DMS79 treated with DMSO at 0.1 percent for 48 hours (cell line): ENCODE data around the gene EFHD2.
"Not testable (repeated sequence)": the region's sequence is repeated elsewhere in the genome, so short reads cannot be mapped to it uniquely, and the experiment has no call there.

Experiments used
- DNase-seq: peaks from one replicate; lab custom pipeline; 2025; lab: John Stamatoyannopoulos, UW

Gene EFHD2

DNA sequence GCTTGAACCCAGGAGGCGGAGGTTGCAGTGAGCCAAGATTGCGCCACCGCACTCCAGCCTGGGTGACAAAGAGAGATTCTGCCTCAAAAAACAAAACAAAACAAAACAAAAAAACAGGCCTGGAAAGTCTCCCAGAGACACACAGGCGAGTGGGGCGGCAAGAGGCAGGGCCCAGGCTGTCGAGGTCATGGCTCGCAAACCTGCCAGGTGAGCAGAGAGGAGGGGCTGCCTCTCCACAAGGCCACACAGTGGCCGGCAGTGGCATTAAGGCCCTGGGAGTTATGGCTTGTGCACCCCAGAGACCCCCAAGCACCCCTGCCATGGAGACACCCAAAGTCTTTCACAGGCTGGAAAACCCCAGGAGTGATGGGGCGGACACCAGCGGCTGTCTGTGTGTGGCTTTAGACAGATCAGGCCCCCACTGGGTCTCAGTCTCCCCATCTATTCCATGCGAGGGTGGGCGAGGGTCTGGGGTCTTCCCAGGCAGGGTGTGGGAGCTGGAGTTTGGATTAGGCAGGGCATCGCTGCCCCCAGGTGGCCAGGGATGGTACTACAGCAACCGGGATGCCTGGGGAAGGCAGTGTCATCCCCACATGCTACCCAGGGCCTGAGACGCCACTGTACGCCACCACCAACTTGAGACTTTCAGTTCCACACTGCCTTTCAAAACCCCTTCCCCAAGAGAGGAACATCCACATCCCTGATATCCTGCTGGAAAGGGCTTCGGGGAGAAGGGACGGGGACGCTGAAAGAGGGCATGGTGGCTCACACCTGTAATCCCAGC lies 21.3 kb downstream of the EFHD2 start:
- DNase-seq = peak; percentile 41

DNA sequence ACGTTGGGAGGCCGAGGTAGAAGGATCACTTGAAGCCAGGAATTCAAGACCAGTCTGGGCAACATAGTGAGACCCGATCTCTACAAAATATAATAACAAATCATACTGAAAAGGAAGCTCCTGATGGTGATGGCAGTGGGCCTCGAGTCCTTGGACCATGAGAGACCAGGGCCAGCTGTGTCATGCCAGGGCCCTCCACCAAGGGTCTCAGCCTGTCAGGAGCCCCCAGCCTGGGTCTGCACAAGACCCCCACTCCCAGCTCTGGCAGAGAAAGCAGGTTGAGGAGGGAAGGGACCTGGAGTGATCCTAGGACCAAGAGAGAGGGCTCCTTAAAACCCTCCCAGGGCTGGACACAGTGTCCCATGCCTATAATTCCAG lies 21.9 kb downstream of the EFHD2 start:
- no peak for DNase-seq

DNA sequence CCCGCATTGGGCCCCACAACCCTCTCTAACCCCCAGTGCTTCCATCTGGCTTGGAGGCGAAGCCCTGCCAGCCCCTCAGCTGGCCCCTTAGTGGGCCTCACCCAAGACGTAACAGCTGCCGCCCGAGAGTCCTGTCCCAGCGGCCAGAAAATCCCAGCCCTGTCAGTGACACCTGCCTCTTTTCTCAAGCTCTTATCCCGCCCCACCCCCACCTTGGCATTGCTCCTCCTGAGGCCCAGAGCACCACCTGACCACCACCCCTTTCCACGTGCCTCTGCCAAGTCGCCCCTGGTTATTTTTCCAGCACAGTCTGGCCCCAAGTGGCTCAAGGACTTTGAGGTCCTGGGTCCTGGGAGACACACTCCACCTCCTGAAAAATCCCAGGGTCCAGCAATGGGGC lies 22.6 kb downstream of the EFHD2 start:
- no peak for DNase-seq

DNA sequence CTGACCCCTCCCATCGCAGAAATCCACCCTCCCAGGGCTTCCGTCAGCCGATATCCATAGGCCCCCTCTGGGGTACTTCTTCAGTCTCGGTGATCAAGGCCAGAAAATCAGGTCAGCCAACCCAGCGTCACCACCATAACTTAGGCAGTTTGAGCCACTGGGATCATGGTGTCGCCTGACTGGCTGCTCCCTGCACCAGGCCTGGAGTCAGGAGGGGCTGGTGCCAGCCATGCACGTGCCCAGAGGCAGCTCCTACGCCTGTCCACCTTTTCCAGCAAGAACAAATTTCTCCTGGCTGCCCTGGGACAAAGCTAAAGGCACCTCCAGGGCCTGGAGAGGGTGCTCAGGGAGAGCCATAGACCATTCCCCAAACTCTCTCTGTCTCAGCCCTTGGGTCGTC lies 23.8 kb downstream of the EFHD2 start:
- no peak for DNase-seq

DNA sequence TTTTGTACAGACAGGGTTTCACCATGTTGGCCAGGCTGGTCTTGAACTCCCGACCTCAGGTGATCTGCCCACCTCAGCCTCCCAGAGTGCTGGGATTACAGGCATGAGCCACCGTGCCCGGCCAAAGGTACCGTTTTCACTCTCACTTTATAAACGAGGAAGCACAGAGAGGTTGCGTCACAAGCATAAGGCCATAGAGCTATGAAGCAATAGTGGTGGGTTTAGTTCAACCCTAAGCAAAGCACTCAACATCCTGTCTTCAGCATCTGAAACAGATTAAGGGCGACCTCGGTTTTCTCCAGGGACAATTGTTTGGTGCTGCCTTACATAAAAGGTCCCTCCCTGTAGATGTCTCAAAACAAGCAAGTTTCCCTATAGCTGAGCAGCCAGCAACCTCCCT lies 25.1 kb downstream of the EFHD2 start:
- not testable (repeated sequence) for DNase-seq

DNA sequence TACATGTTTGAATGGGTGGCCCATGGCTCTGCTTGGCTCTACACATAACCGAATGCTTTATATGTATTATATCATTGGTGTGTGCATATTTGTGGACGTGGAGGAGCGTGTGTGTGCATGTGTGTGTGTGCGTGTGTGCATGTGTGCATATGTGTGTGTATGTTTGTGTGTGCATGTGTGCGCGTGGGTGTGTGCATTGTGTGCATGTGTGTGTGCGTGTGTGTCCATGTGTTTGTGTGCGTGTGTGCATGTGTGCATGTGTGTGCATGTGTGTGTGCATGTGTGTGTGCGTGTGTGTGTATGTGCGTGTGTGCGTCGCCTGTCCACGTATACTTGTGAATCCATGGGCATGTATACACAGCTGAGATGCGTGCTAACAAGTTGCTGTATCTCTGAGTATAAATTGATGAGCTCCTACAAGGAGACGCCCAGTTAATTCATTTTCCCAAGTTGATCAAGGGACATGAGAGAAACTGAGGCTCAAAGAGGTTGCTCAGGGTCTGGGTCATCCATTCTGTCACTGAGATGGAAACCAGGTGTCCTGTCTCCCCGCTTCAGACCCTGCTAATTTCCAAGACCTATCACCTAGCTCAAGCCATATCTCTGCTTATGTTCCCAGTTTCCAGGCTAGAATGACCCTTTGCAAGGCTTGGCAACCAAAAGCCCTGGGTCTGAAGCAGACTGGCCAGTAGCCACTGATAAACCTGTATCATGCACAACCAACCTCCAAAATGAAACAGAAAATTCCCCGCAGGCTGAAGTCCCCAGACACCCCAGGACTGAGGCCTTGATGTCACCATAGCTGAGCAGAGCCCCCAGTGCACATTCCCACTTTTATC lies 25.8 kb downstream of the EFHD2 start:
- no peak for DNase-seq

DNA sequence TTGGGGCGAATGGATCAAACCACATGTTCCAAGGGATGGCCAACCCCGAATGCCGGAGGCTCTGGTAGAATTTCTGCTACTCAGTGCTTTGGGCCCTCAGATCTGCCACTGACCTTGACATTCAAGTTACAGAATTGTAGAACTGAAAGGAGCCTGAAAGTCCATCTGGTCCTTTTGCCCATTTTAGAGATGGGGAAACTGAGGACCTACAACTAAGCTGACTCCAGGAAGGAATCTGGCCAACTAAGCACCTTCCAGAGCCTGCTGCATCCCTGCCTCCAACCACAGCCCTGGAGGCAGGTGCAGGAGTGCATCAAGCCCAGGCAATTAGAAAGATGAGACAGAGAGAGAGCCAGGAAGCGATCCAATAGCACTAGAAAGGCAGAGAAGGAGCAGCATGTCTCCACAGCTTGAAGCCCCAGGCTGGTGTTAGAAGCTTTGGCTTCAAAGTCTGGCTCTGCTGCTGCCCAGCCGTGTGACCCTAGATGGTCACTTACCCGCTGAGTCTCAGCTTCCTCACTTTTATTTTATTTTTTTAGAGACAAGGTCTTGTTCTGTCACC lies 27.3 kb downstream of the EFHD2 start:
- DNase-seq = no peak

DNA sequence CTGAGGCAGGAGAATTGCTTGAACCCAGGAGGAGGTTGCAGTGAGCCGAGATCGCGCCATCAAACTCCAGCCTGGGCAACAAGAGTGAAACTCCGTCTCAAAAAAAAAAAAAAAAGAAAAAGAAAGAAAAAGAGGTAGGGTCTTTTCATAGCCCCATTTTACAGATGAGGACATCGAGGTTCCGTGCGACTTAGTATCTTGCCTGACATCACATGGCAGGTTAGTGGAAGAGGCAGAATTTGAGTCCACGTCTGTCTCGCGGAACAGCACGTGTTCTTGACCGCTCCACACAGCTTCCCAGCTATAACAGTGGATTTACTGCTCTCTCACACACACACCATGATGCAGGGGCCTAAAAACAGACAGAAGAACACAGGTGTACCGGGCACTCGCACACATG lies 29.6 kb downstream of the EFHD2 start:
- no peak for DNase-seq

DNA sequence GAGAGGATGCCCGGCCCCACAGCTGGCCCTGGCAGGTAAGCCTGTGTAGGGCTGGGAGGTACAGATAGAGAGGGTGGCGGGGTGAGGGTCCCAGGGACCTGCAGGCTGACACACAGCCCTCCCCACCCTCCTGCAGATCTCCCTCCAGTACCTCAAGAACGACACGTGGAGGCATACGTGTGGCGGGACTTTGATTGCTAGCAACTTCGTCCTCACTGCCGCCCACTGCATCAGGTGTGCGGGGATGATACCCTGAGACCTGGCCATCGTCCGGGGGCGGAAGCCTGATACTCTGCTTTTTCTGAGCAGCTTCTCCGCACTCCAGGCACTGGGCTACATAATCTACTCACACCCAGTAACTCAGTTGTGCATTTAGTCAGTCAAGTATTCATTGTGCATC lies 30.7 kb downstream of the EFHD2 start:
- no peak for DNase-seq

DNA sequence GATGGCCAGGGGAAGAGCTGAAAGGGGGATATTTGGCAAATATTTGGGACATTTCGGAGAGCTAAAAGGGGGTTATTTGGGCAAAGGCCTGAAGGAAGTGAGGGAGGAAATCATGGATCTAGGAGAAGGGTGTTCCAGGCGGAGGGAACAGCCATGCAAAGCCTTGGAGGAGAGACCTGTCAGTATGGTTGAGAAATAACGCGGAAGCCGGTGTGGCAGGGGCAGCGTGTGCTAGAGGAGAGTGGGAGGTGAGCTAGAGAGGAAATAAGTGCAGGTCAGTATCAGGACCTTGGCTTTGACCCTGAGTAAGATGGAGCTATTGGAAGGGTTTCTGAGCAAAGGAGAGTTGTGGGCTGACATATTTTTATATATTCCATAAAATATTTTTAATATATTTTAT lies 31.6 kb downstream of the EFHD2 start:
- no peak for DNase-seq

DNA sequence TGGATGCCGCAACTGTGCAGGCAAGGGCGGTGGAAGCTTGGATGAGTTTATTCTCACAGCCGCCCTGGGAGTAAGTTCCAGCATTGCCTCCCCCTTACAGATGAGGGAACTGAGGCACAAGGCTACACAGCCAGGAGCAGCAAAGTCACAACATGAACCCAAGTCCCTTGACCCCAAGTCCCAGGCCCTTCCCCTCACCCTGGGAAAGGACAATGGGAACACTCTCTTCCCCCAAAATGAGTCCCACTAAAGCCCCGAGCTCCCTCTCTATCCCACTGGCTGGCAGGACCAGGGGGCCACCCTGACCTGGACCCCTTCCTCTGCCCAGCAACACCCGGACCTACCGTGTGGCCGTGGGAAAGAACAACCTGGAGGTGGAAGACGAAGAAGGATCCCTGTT lies 32.4 kb downstream of the EFHD2 start:
- DNase-seq = no peak

DNA sequence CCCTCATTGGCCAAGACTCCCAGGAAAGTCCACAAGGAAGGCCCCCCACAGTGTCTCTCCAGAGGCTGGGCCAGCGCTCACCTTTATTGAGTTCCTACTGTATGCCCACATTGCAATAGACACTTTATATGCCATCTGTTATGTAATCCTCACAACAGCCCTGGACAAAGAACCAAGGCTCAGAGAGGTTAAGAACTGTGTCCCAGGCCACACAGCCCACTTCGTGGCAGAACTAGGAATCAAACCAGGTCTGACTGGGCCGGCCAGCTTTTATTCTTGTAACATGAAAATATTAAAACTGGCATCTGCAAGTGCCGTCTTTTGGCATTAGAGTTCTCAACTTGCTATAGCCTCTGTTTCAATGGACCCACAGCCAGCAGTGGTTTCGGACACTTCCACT lies 33.1 kb downstream of the EFHD2 start:
- DNase-seq = no peak

DNA sequence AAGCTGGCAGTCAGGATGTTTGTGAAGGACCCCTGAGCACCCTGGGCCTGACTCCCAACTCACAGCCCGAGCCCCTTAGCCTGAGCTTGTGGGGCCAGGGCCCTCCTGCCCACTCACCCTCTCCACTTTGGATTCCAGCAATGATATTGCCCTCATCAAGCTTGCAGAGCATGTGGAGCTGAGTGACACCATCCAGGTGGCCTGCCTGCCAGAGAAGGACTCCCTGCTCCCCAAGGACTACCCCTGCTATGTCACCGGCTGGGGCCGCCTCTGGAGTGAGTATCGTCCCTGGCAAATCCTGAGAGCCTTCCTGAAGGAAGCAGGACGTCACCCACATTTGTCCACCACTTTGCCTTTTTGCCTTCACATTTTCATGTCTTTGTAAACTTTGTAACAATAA lies 33.6 kb downstream of the EFHD2 start:
- DNase-seq = no peak

DNA sequence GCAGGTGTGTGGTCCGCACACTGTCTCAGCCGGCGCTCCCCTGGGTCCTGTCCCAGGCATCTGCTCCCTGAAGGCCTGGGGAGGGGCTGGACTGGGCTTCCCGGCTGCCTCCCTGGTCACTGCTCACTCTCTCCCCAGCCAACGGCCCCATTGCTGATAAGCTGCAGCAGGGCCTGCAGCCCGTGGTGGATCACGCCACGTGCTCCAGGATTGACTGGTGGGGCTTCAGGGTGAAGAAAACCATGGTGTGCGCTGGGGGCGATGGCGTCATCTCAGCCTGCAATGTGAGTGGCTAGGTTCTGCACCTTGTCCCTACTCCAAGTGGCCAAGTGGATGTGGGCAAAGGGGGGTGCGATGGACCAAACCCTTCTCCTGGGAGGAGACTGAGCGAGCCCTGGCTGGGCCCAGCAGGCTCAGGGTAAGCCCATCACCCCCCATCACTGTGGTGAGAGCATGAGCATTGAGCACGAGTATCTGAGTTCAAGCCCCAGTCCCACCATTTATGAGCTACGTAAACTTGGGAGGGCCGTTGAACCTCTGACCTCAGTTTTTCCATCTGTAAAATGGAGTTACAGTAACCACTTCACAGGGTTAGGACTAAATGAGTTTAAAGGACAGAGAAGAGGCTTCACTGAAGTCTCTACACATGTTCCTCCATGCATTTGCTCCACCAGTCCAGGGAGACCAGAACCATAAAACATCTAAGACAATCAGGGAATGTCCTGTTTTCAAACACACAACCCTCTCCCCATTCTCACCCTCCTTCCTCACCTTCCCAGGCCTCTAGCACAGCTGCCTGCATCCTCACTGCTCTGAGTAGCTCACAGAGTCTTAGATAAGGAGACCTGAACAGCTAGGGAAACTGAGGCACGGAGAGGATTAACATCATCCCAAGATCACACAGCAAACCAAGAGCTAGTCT lies 35.0 kb downstream of the EFHD2 start:
- DNase-seq = no peak

DNA sequence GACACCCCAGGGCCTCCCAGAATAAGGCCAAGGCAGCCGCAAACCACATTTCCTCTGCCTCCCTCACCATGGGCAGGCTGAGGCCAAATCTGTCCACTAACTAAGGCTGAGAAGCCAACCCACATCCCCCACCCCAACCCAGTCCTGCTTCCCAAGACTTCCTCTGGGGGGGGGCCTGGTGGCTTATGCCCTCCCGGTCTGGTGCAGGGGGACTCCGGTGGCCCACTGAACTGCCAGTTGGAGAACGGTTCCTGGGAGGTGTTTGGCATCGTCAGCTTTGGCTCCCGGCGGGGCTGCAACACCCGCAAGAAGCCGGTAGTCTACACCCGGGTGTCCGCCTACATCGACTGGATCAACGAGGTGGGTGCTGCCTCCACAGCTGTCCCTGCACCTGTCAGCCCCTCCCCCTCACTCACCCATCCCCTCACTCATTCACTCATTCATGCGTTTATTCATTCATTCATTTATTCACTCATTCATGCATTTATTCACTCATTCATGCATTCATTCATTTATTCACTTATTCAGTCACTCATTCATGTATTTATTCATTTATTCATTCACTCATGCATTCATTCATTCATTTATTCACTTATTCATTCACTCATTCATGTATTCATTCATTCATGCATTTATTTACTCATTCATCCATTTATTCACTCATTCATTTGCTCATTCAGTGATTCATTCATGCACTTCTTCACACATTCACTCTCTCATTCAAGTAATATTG lies 35.9 kb downstream of the EFHD2 start:
- no peak for DNase-seq

DNA sequence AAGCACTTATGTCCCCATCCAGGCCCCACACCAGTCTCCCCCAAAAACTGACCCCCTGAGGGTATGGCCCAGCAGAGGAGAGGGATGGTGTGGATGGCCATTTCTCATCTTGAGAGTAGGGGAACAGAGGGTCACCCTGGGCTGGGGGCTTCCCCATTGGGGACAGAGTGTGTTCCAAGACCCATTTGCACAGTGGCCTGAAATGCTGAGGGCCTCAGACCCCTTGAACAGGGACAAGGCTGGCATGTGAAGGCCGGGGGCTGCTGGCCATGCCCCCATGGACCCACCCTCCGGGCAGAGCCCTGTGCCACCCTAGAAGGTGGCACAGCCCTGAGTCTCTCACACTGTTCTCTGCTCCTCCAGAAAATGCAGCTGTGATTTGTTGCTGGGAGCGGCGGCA lies 36.5 kb downstream of the EFHD2 start:
- DNase-seq = no peak

DNA sequence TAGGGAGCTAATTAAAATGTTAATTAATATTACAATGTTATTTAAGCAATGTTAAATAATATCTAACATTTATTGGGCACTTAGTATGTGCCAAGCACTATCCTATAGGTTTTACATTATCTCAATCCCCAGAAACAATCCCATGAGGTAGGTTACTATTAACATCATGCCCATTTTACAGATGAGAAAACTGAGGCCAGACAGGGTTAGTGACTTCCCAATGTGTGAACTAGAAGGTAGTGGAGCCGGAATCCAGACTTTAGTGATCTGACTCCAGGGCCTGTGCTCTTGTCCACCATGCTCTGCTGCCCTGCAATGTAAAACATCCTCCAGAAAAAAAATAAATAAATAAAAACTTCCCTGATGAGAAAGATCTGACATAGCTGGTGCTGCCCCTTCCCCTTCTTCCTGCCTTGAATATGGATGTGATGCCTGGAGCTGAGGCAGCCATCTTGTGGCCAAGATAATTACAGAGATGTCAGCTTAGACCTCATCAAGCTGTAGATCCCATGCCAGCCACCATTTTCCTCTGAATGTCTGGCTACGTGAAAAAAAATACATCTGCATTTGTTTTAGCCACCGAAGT lies 39.3 kb downstream of the EFHD2 start:
- no peak for DNase-seq

DNA sequence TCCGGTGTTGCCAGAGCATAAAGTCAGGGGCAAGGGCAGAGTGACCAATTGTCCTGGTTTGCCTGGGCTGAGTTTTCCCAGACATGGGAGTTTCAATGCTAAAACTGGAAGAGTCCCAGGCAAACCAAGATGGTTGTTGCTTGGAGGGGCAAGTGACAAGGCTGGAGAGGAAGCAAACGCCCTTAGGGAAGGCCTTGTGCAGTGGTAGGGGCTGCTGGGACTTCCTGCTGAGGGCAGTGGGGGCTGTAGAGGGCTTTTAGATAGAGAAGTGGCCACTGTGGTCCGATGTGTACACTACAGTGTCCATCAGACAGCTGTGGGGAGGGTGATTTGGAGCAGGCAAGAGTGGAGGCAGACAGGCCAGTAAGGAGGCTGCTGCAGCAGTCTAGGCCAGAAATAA lies 39.9 kb downstream of the EFHD2 start:
- no peak for DNase-seq

DNA sequence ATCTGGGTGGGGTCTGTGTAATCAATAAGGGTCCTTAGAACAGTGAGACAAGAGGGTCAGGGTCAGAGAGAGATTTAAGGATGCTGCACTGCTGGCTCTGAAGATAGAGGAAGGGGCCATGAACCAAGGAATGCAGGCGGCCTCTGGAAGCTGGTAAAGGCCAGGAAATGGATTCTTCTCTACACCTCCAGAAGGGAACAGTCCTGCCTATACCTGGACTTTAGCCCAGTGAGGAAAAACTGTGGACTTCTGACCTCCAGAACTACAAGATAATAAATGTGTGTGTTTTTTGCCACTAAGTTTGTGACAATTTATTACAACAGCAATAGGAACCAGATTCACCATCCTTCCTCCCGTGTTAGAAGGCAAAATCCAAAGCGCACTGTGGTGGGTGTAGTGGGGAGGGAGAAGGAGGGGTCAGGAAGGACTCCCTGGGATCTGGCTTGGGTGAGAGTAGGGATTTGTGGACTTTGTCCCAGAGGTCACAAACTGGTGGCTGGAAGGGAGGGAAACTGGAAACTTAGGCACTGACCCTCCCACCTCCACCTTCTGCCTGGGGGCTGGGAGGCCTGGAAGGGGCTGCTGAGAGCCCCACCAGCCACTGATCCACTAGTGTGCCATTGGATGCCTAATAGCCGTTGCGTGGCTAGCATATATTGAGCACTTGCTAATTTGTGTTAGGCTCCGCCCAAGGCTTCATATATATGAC lies 41.5 kb downstream of the EFHD2 start:
- no peak for DNase-seq

DNA sequence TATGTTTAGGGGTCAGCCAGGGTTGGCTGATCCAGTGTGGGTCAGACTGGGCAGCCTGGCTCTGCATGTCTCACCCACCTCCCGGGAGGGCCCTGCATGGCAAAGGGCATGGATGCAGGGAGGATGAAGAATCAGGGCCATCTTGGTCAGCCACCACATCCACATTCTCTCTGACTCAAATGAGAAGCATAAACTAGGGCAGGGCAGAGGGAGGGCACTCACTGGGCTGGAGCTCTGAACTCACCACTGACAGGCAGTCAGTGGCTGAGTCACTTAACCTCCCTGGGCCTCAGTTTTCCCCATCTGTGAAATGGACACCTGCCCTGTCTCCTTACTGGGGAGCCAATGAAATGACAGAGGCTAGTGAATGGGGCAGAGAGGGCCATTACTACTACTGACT lies 42.5 kb downstream of the EFHD2 start:
- no peak for DNase-seq
